ENCODE measurements around the gene FDX2.
A peak's percentile ranks its signal among the peaks of the same experiment; 100 is the strongest.

FDX2 gene

GRCh38 chr19:10315335-10316214 lies at the start of gene FDX2:
Gene FDX2 (minus strand): TSS chr19:10316015. CDS start chr19:10315996, 19 bp downstream.
- TF ChIP-seq CTCF (conservative IDR thresholded peaks at IDR 0.05; ENCODE audit: low read length) = no peak
- H3K4me3 ChIP-seq (ENCODE audit: low read length) = peak within 1 kb of the TSS; percentile 90
- DNase-seq (ENCODE audit: low read depth) = peak; percentile 72

GRCh38 chr19:10365518-10365917 lies 49.7 kb upstream of the FDX2 start:
- no peak for TF ChIP-seq CTCF (conservative IDR thresholded peaks at IDR 0.05; ENCODE audit: low read length)
- DNase-seq (ENCODE audit: low read depth) = no peak
- no peak overlapping the region for H3K4me3 ChIP-seq (ENCODE audit: low read length)

GRCh38 chr19:10364644-10365043 lies 48.8 kb upstream of the FDX2 start:
- DNase-seq (ENCODE audit: low read depth) = no peak
- TF ChIP-seq CTCF (conservative IDR thresholded peaks at IDR 0.05; ENCODE audit: low read length) = no peak
- no peak overlapping the region for H3K4me3 ChIP-seq (ENCODE audit: low read length)

- no peak for TF ChIP-seq CTCF (conservative IDR thresholded peaks at IDR 0.05; ENCODE audit: low read length)
- no peak overlapping the region for H3K4me3 ChIP-seq (ENCODE audit: low read length)
- DNase-seq (ENCODE audit: low read depth) = no peak
These were observed 48.0 kb upstream of the FDX2 start for GRCh38 chr19:10363789-10364281.

- no peak for DNase-seq (ENCODE audit: low read depth)
- TF ChIP-seq CTCF (conservative IDR thresholded peaks at IDR 0.05; ENCODE audit: low read length) = no peak
These were observed 46.4 kb upstream of the FDX2 start for GRCh38 chr19:10362259-10362658.

GRCh38 chr19:10361569-10362011 lies 45.8 kb upstream of the FDX2 start:
- no peak for DNase-seq (ENCODE audit: low read depth)
- no peak for TF ChIP-seq CTCF (conservative IDR thresholded peaks at IDR 0.05; ENCODE audit: low read length)
- H3K4me3 ChIP-seq (ENCODE audit: low read length) = no peak overlapping the region

More at GRCh38 chr19:10362259-10362658, 46.4 kb upstream of the FDX2 start:
- H3K4me3 ChIP-seq (ENCODE audit: low read length) = no peak overlapping the region

GRCh38 chr19:10356431-10356830 lies 40.6 kb upstream of the FDX2 start:
- DNase-seq (ENCODE audit: low read depth) = no peak
- no peak overlapping the region for H3K4me3 ChIP-seq (ENCODE audit: low read length)
- no peak for TF ChIP-seq CTCF (conservative IDR thresholded peaks at IDR 0.05; ENCODE audit: low read length)

All from AG10803 (cell line).